Dendritic cell treated with granulocyte-macrophage colony-stimulating factor and Interleukin-4, amounts not matched to agents 40 ng/mL and 50 ng/mL, for 4 days (primary cell): ENCODE results near the gene PRMT5.
"Not testable (repeated sequence)": the region's sequence is repeated elsewhere in the genome, so short reads cannot be mapped to it uniquely, and the experiment has no call there.

Experiments
- H3K27ac Mint-ChIP-seq: one replicate; pipeline ENCODE4 v1.8.0; 2022; ENCODE audit warnings: mild to moderate bottlenecking, mixed read lengths
- H3K27me3 Mint-ChIP-seq: one replicate; pipeline ENCODE4 v1.8.0; 2022; ENCODE audit warnings: mild to moderate bottlenecking, mixed read lengths
- H3K36me3 Mint-ChIP-seq: one replicate; pipeline ENCODE4 v1.8.0; 2022; ENCODE audit warnings: low read depth, mixed read lengths
- H3K4me1 Mint-ChIP-seq: one replicate; pipeline ENCODE4 v1.8.0; 2022; ENCODE audit warnings: low read depth, mixed read lengths
- H3K4me3 Mint-ChIP-seq: one replicate; pipeline ENCODE4 v1.8.0; 2022; ENCODE audit warnings: mild to moderate bottlenecking, moderate library complexity, mixed read lengths
- H3K9me3 Mint-ChIP-seq: one replicate; pipeline ENCODE4 v1.8.0; 2022; ENCODE audit warnings: mixed read lengths
- intact Hi-C: fragments of 100-400 bp; cut with micrococcal nuclease; formaldehyde crosslinking; loops from one replicate; pipeline ENCODE4 v1.15.0; 2022

Gene PRMT5

DNA sequence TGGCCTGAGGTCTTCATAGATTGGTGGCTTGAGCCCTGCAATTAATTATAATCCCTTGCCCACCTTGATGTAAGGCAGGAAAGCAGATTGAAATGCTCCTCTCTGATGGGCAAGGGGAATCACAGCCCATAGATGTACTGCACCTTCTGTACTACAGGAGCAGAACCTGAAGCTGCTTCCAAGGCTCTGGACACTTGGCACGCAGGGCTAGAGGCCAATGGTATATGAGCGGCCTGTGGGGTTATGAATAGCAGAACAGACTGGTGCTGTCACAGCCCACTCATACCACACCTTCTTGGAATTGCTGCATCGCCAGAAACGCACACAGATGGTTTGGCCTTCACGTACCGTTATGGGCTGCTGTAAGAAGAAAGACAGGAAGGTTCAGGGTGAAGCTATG lies 8.5 kb downstream of the PRMT5 start:
- Mint-ChIP-seq H3K4me3 (no peak overlapping the region), H3K9me3 (no peaks in the 10 kb centered on the region), H3K27me3 (no peaks in the 10 kb centered on the region), H3K36me3 (peaks cover 79% of the 10 kb centered on the region), H3K4me1 (peaks cover 38% of the 10 kb centered on the region), H3K27ac (no peak overlapping the region)
- intact Hi-C loops, result no loop called here

- H3K27me3 Mint-ChIP-seq, result no peaks in the 10 kb centered on the region
- peak overlapping the region; percentile 89 for H3K4me3 Mint-ChIP-seq
- intact Hi-C loops, result loop anchor here (1.0 to 5.0 kb wide), 2 partner anchors 10 to 152 kb away; partner anchors contain the start of genes OXA1L and PRMT5
- peaks cover 69% of the 10 kb centered on the region for H3K36me3 Mint-ChIP-seq
- H3K4me1 Mint-ChIP-seq, result peaks cover 48% of the 10 kb centered on the region
- H3K27ac Mint-ChIP-seq, result peak overlapping the region; percentile 100
- H3K9me3 Mint-ChIP-seq, result no peaks in the 10 kb centered on the region
Measured at GRCh38 chr14:22919601-22919921, 9.6 kb downstream of the PRMT5 start.

DNA sequence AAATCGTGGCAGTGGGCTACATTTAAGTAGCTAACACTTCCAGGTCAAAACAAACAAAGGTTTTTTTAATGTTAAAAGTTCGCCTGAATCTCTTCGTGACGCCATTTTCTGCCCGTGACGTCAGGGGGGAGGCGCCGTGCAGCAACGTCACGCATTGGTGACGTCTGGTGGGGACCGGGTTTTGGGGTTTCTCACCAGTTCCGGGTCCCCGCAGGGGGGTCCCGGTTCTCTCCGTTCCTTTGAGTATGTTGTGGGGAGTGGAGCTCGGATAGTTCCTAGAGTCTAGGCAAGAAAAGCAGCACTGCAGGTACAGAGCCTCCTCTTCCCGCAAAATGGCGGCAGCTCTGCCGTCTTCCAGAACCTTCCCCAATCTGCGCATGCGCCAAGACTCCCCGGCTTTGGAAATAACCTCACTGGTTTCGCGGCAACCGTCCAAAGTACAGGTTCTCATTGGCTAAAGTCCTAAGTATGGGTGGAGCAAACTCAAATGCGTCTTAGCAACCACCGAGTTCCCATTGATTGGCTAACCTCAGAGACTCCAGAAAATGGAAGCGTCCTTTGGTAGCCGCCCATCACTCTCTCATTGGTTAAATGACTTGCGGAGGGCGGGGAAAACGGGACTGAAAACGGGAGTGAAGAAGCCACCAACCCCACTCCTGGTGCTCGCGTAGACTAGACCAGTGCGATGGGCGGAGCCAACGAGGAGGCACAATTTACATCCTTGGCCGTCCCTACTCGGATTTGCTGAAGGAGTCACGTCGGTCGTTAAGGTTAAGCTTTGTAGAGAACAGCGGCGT lies 10.2 kb downstream of the PRMT5 start, which contains the start of gene RBM23:
TSS of gene RBM23 (minus strand) at position 346 of the 797 bp plus-strand sequence.
- no peaks in the 10 kb centered on the region for H3K9me3 Mint-ChIP-seq
- peaks cover 63% of the 10 kb centered on the region for H3K36me3 Mint-ChIP-seq
- peak within 1 kb of the TSS; percentile 89 for H3K4me3 Mint-ChIP-seq
- no peaks in the 10 kb centered on the region for H3K27me3 Mint-ChIP-seq
- intact Hi-C loops, result loop anchor here (1.0 to 5.0 kb wide), 2 partner anchors 10 to 152 kb away; partner anchors contain the start of genes OXA1L and PRMT5
- H3K27ac Mint-ChIP-seq, result peak within 1 kb of the TSS; percentile 100
- peaks cover 50% of the 10 kb centered on the region for H3K4me1 Mint-ChIP-seq

- Mint-ChIP-seq H3K4me1 (peaks cover 56% of the 10 kb centered on the region), H3K4me3 (no peak overlapping the region), H3K27me3 (no peaks in the 10 kb centered on the region), H3K36me3 (peaks cover 63% of the 10 kb centered on the region), H3K9me3 (no peaks in the 10 kb centered on the region), H3K27ac (peak overlapping the region; percentile 66)
- intact Hi-C loops, result loop anchor here (5.0 kb wide), 1 partner anchor 149 kb away; the partner anchor contains the start of gene OXA1L
Measured at GRCh38 chr14:22915886-22916521, 13.2 kb downstream of the PRMT5 start.

DNA sequence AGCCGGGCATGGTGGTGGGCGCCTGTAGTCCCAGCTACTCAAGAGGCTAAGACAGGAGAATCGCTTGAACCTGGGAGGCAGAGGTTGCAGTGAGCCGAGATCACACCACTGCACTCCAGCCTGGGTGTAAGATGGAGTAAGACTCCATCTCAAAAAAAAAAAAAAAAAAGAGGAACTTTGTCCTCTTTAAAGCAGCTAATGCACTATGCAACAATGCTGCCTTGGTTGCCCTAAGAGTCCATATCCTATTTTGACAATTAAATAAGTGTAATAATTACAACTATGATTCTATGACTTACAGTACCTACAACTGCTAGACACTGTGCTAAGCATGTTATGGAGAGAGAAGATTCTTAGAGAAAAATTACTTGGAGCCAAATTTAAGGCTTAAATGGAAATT lies 14.3 kb downstream of the PRMT5 start:
- Mint-ChIP-seq H3K4me1 (peaks cover 58% of the 10 kb centered on the region), H3K36me3 (peaks cover 65% of the 10 kb centered on the region)
- H3K4me3 Mint-ChIP-seq, H3K27ac Mint-ChIP-seq, H3K9me3 Mint-ChIP-seq, H3K27me3 Mint-ChIP-seq: not testable (repeated sequence)
- intact Hi-C loops, result loop anchor here (5.0 kb wide), 1 partner anchor 148 kb away; the partner anchor contains the start of gene OXA1L

GRCh38 chr14:22910916-22911315 lies 18.3 kb downstream of the PRMT5 start:
- H3K4me3 Mint-ChIP-seq, result no peak overlapping the region
- H3K4me1 Mint-ChIP-seq, result peaks cover 43% of the 10 kb centered on the region
- intact Hi-C loops, result no loop called here
- H3K36me3 Mint-ChIP-seq, result peaks cover 75% of the 10 kb centered on the region
- no peaks in the 10 kb centered on the region for H3K9me3 Mint-ChIP-seq
- no peaks in the 10 kb centered on the region for H3K27me3 Mint-ChIP-seq
- no peak overlapping the region for H3K27ac Mint-ChIP-seq

DNA sequence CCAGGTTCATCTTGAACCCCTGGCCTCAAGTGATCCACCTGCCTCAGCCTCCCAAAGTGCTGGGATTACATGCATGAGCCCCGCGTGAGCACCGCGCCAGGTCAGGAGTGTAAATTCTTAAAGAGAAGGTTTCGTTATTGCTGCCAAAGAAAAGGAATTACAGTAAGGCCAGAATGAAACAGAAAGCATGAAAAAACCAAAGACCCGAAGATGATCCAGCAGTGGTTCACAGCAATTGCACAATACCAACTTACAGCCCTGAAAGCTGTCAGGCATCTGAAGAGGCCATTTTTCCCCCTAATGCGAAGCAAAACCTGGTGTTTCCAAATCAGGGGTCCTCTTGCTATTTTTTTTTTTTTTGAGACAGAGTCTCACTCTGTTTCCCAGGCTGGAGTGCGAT lies 20.6 kb downstream of the PRMT5 start:
- no peak overlapping the region for H3K27ac Mint-ChIP-seq
- no peak overlapping the region for H3K4me3 Mint-ChIP-seq
- H3K36me3 Mint-ChIP-seq, result peaks cover 95% of the 10 kb centered on the region
- intact Hi-C loops, result no loop called here
- no peaks in the 10 kb centered on the region for H3K27me3 Mint-ChIP-seq
- no peaks in the 10 kb centered on the region for H3K9me3 Mint-ChIP-seq
- H3K4me1 Mint-ChIP-seq, result peaks cover 28% of the 10 kb centered on the region

GRCh38 chr14:22907429-22907828 lies 21.7 kb downstream of the PRMT5 start:
- Mint-ChIP-seq H3K36me3 (peaks cover 95% of the 10 kb centered on the region), H3K4me1 (peaks cover 22% of the 10 kb centered on the region), H3K27me3 (no peaks in the 10 kb centered on the region), H3K4me3 (no peak overlapping the region), H3K27ac (no peak overlapping the region), H3K9me3 (no peaks in the 10 kb centered on the region)
- intact Hi-C loops, result no loop called here

DNA sequence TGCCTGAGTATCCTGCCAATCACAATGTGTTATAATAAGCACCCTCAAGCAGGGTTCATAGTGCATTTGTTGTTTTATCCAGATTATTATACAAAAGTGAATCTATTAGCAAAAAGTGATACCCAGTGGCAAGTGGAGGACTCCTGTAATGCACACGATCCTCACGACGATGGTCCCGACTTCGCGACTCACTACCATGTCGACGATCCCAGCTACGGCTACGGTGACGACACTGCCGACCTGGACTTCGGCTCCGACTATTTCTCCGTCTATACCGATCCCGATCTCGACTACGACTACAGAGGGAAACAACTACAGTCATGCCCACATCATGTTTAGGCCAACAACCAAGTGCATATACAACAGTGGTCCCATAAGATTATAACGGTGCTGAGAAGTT lies 23.1 kb downstream of the PRMT5 start:
- Mint-ChIP-seq H3K4me1 (peaks cover 15% of the 10 kb centered on the region), H3K27ac (no peak overlapping the region), H3K9me3 (no peaks in the 10 kb centered on the region), H3K36me3 (peaks cover 95% of the 10 kb centered on the region), H3K4me3 (no peak overlapping the region), H3K27me3 (no peaks in the 10 kb centered on the region)
- intact Hi-C loops, result no loop called here

DNA sequence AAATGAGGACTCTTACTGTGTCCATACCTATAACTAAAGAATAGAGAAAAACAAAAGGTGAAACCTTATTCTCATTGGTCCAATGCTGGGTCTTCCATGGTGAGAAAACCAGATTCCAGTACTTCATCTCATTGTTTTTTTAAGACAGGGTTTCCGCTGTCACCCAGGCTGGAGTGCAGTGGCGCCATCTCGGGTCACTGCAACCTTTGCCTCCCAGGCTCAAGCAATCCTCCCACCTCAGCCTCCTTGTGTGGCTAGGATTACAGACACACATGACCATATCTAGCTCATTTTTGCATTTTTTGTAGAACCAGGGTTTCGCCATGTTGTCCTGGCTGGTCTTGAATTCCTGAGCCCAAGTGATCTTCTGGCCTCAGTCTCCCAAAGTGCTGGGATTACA lies 23.5 kb downstream of the PRMT5 start:
- Mint-ChIP-seq H3K27me3 (no peaks in the 10 kb centered on the region), H3K36me3 (peaks cover 95% of the 10 kb centered on the region), H3K4me3 (no peak overlapping the region), H3K9me3 (no peaks in the 10 kb centered on the region), H3K4me1 (peaks cover 15% of the 10 kb centered on the region), H3K27ac (no peak overlapping the region)
- intact Hi-C loops, result no loop called here

GRCh38 chr14:22903742-22904087 lies 25.5 kb downstream of the PRMT5 start:
- H3K27me3 Mint-ChIP-seq, result no peaks in the 10 kb centered on the region
- peaks cover 4% of the 10 kb centered on the region for H3K4me1 Mint-ChIP-seq
- H3K9me3 Mint-ChIP-seq, result no peaks in the 10 kb centered on the region
- no peak overlapping the region for H3K4me3 Mint-ChIP-seq
- peaks cover 95% of the 10 kb centered on the region for H3K36me3 Mint-ChIP-seq
- intact Hi-C loops, result loop anchor here (5.0 kb wide), 1 partner anchor 81 kb away; no protein-coding TSS in a partner anchor
- H3K27ac Mint-ChIP-seq, result no peak overlapping the region

DNA sequence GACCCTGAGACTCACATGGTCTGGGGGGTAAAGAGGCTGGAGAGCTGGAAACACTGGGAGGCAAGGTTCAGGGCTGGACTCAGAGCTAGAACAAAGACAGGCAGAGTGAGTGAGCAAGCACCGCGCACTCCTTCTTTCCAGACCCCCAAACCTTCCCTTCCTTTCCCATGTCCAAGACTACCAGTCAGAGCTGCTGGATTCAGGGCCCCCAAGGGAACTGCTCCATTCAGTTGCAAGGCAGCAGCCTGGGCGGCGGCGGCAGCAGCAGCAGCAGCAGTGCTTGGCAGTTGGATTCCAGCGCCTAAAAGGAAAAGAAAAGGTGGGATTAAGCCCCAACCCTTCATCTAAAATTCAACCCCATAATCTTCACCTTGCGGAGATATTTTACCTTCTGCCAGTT lies 27.4 kb downstream of the PRMT5 start:
- H3K4me3 Mint-ChIP-seq, result no peak overlapping the region
- H3K27me3 Mint-ChIP-seq, result no peaks in the 10 kb centered on the region
- peaks cover 91% of the 10 kb centered on the region for H3K36me3 Mint-ChIP-seq
- H3K4me1 Mint-ChIP-seq, result peaks cover 4% of the 10 kb centered on the region
- intact Hi-C loops, result loop anchor here (5.0 kb wide), 1 partner anchor 79 kb away; no protein-coding TSS in a partner anchor
- H3K27ac Mint-ChIP-seq, result peak overlapping the region; percentile 27
- H3K9me3 Mint-ChIP-seq, result no peaks in the 10 kb centered on the region

DNA sequence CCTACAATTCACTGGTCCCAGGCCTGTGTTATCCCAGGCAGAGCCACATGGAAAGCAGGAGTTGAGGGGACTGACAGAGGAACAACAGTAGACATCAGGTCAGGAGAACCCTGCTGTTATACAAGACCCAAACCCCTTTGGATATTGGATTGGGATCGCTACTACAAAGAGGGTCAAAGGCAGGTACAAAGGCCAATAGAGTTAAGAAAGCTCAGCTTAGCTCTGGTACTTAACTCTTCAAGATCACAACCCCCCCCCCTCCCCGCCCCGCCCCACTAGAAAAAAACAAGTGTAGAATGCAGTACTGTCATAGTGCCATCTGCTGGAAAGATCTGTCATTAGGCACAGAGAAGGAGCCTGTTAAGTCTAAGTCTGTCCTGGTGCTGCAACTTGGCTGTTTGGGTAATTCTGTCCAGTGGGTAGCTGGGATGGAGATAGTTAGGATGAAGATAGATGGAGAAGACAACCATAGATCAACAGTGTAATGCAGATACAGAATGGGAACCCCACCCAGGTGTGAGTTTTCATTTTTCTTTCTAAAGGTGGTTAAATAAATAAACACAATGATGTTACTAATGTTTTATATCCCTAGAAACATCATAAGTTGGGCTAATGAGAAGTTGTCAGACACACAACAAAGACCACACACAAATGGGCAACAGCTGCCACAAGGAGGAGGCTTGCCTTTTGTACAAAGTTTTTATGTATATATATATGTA lies 28.9 kb downstream of the PRMT5 start:
- Mint-ChIP-seq H3K27me3 (no peaks in the 10 kb centered on the region), H3K9me3 (no peaks in the 10 kb centered on the region), H3K4me3 (no peak overlapping the region), H3K36me3 (peaks cover 76% of the 10 kb centered on the region), H3K27ac (no peak overlapping the region), H3K4me1 (peaks cover 4% of the 10 kb centered on the region)
- intact Hi-C loops, result loop anchor here (1.0 to 5.0 kb wide), 2 partner anchors 28 to 78 kb away; no protein-coding TSS in a partner anchor
